Lower leg skin (tissue), 3 donors: ENCODE data around the gene PIGS.

Source experiments
- POLR2A ChIP-seq, 2 donors: fragments of 450-650 bp; IDR thresholded peaks; one replicate each; pipeline ENCODE4 v1.6.1; 2016 to 2017; ENCODE audit warnings: antibody characterized with exemption in 2 of 2, mild to moderate bottlenecking in 1 of 2, moderate library complexity in 1 of 2
- TF ChIP-seq, protein P1 (sequence below), 3 donors: fragments of 450-650 bp; IDR thresholded peaks; one replicate each; pipeline ENCODE4 v1.5.1; 2016; ENCODE audit warnings: antibody characterized with exemption in 3 of 3, mild to moderate bottlenecking in 3 of 3, moderate library complexity in 2 of 3

DNA sequence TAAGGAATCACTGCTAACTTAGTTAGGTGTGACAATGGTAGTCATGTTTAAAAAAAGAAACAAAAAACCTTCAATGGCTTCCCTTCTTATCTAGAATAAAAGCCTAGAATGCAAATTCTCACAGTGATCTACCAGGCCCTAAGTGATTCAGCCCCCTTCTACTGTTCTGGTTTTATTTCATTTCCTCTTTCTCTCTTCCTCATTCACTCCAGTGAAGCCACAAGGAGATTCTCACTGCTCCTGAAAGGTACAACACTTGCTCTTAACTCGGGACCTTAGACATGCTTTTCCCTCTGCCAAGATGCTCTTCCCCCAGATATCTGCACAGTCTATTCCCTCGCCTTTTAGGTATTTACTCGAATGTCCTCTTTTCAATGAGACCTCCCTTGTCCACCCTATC is 3.7 kb downstream of the PIGS start:
- TF ChIP-seq, protein P1, sequence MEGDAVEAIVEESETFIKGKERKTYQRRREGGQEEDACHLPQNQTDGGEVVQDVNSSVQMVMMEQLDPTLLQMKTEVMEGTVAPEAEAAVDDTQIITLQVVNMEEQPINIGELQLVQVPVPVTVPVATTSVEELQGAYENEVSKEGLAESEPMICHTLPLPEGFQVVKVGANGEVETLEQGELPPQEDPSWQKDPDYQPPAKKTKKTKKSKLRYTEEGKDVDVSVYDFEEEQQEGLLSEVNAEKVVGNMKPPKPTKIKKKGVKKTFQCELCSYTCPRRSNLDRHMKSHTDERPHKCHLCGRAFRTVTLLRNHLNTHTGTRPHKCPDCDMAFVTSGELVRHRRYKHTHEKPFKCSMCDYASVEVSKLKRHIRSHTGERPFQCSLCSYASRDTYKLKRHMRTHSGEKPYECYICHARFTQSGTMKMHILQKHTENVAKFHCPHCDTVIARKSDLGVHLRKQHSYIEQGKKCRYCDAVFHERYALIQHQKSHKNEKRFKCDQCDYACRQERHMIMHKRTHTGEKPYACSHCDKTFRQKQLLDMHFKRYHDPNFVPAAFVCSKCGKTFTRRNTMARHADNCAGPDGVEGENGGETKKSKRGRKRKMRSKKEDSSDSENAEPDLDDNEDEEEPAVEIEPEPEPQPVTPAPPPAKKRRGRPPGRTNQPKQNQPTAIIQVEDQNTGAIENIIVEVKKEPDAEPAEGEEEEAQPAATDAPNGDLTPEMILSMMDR (IDR thresholded peaks at IDR 0.05) = no peak
- TF ChIP-seq POLR2A (IDR thresholded peaks at IDR 0.05) = no peak
